Neural cell (in vitro differentiated cells): ENCODE results near the gene CA5A. TPM values are rescaled to one million over a fixed set of nuclear protein-coding genes. Genes with fewer than 3 reads are reported as not detected.
"Not testable (repeated sequence)": the region's sequence is repeated elsewhere in the genome, so short reads cannot be mapped to it uniquely, and the experiment has no call there.

Experiments used
- H2AFZ ChIP-seq: fragments of 200-600, 300-800 bp; sonication (generic), shearing (Covaris generic); 2 replicates; pipeline ENCODE4 v1.6.0; 2014; ENCODE audit warnings: low read depth, mild to moderate bottlenecking, antibody characterized with exemption, low read length, moderate library complexity
- H3F3A ChIP-seq: fragments of 200-600 bp; shearing (Covaris generic); 2 replicates; pipeline ENCODE4 v1.6.1; 2016; ENCODE audit warnings: mild to moderate bottlenecking, moderate library complexity, mixed read lengths, antibody characterized with exemption, low read length; ENCODE audit not compliant: insufficient read depth, poor library complexity, severe bottlenecking
- H3K27ac ChIP-seq: fragments of 200-600, 300-800 bp; sonication (generic), shearing (Covaris generic); 2 replicates; pipeline ENCODE4 v1.5.1; 2014; ENCODE audit warnings: mild to moderate bottlenecking, low read length, moderate library complexity
- H3K27me3 ChIP-seq: fragments of 300-800, 200-600 bp; sonication (generic), shearing (Covaris generic); 2 replicates; pipeline ENCODE4 v1.6.0; 2014; ENCODE audit warnings: mild to moderate bottlenecking, low read depth, low read length, moderate library complexity; ENCODE audit not compliant: insufficient read depth
- H3K36me3 ChIP-seq: fragments of 300-800, 200-600 bp; sonication (generic), shearing (Covaris generic); 2 replicates; pipeline ENCODE4 v1.5.1; 2014; ENCODE audit warnings: mild to moderate bottlenecking, antibody characterized with exemption, low read length, moderate library complexity; ENCODE audit not compliant: insufficient read depth
- H3K4me2 ChIP-seq: fragments of 300-800, 200-600 bp; sonication (generic), shearing (Covaris generic); 2 replicates; pipeline ENCODE4 v1.6.0; 2014; ENCODE audit warnings: mild to moderate bottlenecking, low read length
- H3K4me3 ChIP-seq: fragments of 300-800, 200-600 bp; sonication (generic), shearing (Covaris generic); 2 replicates; pipeline ENCODE4 v1.5.1; 2014; ENCODE audit warnings: mild to moderate bottlenecking, low read length, moderate library complexity
- H3K79me2 ChIP-seq: fragments of 200-600 bp; shearing (Covaris generic); replicated peaks from 2 replicates; pipeline ENCODE4 v1.6.0; 2014; ENCODE audit warnings: mild to moderate bottlenecking, low read length, moderate library complexity; ENCODE audit not compliant: insufficient read depth
- H3K9ac ChIP-seq: fragments of 300-800, 200-600 bp; sonication (generic), shearing (Covaris generic); 2 replicates; pipeline ENCODE4 v1.6.1; 2016; ENCODE audit warnings: mild to moderate bottlenecking, low read length, mixed read lengths
- H3K9me2 ChIP-seq: fragments of 200-600 bp; shearing (Covaris generic); 2 replicates; pipeline ENCODE4 v1.6.1; 2016; ENCODE audit warnings: mild to moderate bottlenecking, low read length, mixed read lengths; ENCODE audit not compliant: insufficient read depth
- H3K9me3 ChIP-seq: fragments of 200-600, 300-800 bp; sonication (generic), shearing (Covaris generic); 2 replicates; pipeline ENCODE4 v1.6.1; 2016; ENCODE audit warnings: mild to moderate bottlenecking, mixed run types, low read length, moderate library complexity, mixed read lengths
- H4K20me1 ChIP-seq: fragments of 200-600 bp; shearing (Covaris generic); 2 replicates; pipeline ENCODE4 v1.6.1; 2016; ENCODE audit warnings: mild to moderate bottlenecking, mixed run types; ENCODE audit not compliant: insufficient read depth
- EP300 ChIP-seq: fragments of 450-650 bp; conservative IDR thresholded peaks from 2 replicates; pipeline ENCODE4 v1.6.1; 2014; ENCODE audit warnings: antibody characterized with exemption, mild to moderate bottlenecking, moderate library complexity; ENCODE audit not compliant: poor library complexity, severe bottlenecking
- POLR2AphosphoS5 ChIP-seq: IDR thresholded peaks from 2 replicates; pipeline ENCODE4 v1.6.1; 2012
- SMC3 ChIP-seq: fragments of 450-650 bp; conservative IDR thresholded peaks from 2 replicates; pipeline ENCODE4 v1.6.1; 2014; ENCODE audit warnings: antibody characterized with exemption, mild to moderate bottlenecking, moderate library complexity; ENCODE audit not compliant: poor library complexity
- TAF1 ChIP-seq: IDR thresholded peaks from 2 replicates; pipeline ENCODE4 v1.6.1; 2012; ENCODE audit warnings: low read depth
- polyA plus RNA-seq: library from polyadenylated mRNA; depleted of rRNA; stranded (reverse); fragments of >200 nt; gene quantifications from 2 replicates; pipeline ENCODE4 v1.2.3, GENCODE V29; 2014
- TF ChIP-seq, protein P1 (sequence below): IDR thresholded peaks from 2 replicates; pipeline ENCODE4 v1.6.1; 2012; ENCODE audit warnings: borderline replicate concordance

Gene CA5A
- polyA plus RNA-seq, 1 donor from 2014 or later, result not detected

DNA sequence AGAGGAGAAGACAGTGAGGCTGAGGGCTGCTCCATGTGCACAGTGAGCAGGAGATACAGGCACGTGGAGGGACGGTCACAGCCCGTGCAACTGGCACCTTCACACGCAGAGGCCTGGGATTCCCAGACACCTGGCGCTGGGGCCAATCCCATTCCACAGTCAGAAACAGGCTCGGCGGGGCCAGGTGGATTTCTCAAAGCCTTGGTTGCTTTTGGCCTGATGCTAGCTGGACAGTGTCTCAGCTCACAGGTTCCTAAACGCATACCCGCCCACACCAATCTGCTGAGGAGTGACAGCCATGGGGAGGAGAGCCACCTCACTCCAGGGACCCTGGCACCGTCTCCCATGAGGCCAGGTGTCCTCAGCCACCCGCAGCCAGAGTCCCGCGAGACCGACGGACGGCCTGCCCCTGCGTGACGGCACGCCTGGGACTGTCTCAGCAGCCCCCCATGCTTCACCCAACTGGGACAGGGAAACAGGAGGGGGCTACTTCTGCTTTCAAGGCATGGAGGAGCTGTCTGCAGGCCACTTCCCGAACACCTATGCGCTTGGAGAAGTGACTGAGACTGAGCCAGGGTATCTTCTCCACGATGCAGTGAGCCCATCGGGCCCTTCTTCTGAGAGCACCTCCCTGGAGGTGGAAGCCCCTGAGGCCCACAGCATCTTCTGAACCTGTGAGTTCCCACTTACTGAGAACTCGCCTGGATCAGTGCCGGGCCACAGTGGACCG is 73.6 kb downstream of the CA5A start:
- not testable (repeated sequence) for H3K9me2 ChIP-seq, H3K9ac ChIP-seq, H2AFZ ChIP-seq, H3K4me3 ChIP-seq, H3K27ac ChIP-seq, H3K79me2 ChIP-seq, H3K36me3 ChIP-seq, H3K27me3 ChIP-seq, H3K4me2 ChIP-seq, H4K20me1 ChIP-seq, H3F3A ChIP-seq, H3K9me3 ChIP-seq

DNA sequence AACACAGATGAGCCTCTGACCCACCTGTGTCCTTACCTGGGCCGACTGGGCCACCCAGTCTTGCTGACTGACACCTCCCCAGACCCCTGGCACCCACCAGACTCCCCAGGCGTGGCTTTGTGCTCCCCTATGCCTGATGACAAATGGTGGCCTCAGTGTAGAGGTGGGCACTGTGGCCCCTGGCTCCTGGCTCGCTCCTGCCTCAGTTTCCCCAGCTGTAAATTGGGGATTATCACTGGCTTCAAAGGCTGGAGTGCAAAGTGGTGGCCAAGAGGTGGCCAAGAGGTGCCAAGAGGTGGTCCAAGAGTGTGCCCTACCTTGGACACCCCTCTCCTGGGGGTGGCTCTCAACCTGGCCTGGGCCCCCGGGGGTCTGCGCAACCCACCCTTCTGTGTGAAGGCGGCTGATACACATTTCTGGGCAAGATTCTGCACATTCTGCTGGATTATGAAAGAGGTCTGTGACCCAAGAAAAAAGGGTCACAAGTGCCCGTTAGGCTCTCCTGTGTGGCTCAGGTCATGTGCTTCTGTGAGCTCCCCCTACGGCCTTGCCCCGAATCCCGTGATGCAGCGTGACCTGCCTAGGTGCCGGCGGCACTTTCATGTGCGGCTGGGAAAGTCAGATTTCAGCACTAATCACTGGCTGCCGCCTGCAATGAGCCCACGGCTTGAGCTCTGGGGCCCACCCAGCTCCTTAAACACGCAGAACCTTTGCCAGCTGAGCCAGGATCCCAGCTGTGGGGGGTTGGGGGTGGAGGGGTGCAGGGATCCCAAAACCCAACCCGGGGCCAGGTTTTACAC is 74.8 kb downstream of the CA5A start:
- not testable (repeated sequence) for H3K36me3 ChIP-seq, H3F3A ChIP-seq, H3K79me2 ChIP-seq, H3K9me3 ChIP-seq, H3K9ac ChIP-seq, H3K27ac ChIP-seq, H3K27me3 ChIP-seq, H4K20me1 ChIP-seq, H3K9me2 ChIP-seq, H3K4me3 ChIP-seq, H3K4me2 ChIP-seq, H2AFZ ChIP-seq

DNA sequence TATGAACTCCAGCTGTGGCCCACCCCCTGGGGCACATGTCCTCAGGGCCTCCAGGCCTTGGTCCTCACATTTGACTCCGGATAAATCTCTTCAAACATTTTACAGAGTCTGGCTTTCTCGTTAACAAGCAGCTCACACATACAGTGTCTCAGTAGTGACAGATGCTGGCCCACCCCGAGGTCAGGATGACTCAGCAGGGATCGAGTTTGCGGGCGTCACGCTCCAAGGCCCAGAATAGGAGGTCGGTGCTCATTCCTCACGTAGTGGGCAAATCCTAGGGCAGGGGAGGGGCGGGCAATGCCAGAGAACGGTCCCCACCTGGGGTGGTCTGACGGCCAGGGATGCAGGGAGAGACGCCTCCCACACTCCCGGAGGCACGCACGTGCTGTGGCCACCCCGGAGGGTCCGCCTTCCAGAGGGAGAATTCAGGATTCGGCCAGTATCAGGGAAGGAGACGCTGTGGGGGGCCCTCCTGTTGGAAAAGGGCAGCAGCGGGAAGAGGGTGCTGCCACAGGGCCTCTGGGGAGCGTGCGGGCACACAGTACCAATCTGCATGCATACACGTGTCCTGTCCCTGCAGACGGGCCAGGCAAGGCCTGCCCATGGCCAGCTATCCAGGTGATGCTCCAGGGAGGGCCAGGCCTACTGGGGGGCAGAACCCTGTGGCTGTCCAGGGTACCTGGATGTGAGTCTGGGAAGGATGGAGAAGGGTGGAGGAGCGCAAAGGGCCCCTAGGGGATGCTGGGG is 75.6 kb downstream of the CA5A start:
- H4K20me1 ChIP-seq, result no peaks in the 10 kb centered on the region
- no peaks in the 10 kb centered on the region for H3K27me3 ChIP-seq
- H2AFZ ChIP-seq, result no peak overlapping the region
- H3K9ac ChIP-seq, result no peak overlapping the region
- no peak overlapping the region for H3K4me2 ChIP-seq
- no peak overlapping the region for H3K27ac ChIP-seq
- no peak overlapping the region for H3K4me3 ChIP-seq
- TF ChIP-seq, protein P1, sequence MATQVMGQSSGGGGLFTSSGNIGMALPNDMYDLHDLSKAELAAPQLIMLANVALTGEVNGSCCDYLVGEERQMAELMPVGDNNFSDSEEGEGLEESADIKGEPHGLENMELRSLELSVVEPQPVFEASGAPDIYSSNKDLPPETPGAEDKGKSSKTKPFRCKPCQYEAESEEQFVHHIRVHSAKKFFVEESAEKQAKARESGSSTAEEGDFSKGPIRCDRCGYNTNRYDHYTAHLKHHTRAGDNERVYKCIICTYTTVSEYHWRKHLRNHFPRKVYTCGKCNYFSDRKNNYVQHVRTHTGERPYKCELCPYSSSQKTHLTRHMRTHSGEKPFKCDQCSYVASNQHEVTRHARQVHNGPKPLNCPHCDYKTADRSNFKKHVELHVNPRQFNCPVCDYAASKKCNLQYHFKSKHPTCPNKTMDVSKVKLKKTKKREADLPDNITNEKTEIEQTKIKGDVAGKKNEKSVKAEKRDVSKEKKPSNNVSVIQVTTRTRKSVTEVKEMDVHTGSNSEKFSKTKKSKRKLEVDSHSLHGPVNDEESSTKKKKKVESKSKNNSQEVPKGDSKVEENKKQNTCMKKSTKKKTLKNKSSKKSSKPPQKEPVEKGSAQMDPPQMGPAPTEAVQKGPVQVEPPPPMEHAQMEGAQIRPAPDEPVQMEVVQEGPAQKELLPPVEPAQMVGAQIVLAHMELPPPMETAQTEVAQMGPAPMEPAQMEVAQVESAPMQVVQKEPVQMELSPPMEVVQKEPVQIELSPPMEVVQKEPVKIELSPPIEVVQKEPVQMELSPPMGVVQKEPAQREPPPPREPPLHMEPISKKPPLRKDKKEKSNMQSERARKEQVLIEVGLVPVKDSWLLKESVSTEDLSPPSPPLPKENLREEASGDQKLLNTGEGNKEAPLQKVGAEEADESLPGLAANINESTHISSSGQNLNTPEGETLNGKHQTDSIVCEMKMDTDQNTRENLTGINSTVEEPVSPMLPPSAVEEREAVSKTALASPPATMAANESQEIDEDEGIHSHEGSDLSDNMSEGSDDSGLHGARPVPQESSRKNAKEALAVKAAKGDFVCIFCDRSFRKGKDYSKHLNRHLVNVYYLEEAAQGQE, result no peak
- no peak for TF ChIP-seq EP300
- TF ChIP-seq TAF1, result no peak
- TF ChIP-seq POLR2AphosphoS5, result no peak
- TF ChIP-seq SMC3, result no peak
- H3K9me2 ChIP-seq, result no peaks in the 10 kb centered on the region
- no peaks in the 10 kb centered on the region for H3K9me3 ChIP-seq
- no peaks in the 10 kb centered on the region for H3K36me3 ChIP-seq
- H3K79me2 ChIP-seq, result no peaks in the 10 kb centered on the region
- no peaks in the 10 kb centered on the region for H3F3A ChIP-seq

GRCh38 chr16:87858151-87858993 is 78.0 kb downstream of the CA5A start:
- H3K9me2 ChIP-seq, H3K79me2 ChIP-seq, H4K20me1 ChIP-seq, H3K27ac ChIP-seq, H3K4me2 ChIP-seq, H3K9me3 ChIP-seq, H3F3A ChIP-seq, H2AFZ ChIP-seq, H3K27me3 ChIP-seq, H3K36me3 ChIP-seq, H3K9ac ChIP-seq, H3K4me3 ChIP-seq: not testable (repeated sequence)
